NT2/D1 (cell line): ENCODE measurements around the gene NGRN.
"Not testable (repeated sequence)": the region's sequence is repeated elsewhere in the genome, so short reads cannot be mapped to it uniquely, and the experiment has no call there.

ENCODE experiments used
- SUZ12 ChIP-seq: IDR thresholded peaks from 2 replicates; pipeline ENCODE4 v1.6.1; 2011; ENCODE audit not compliant: insufficient read length, insufficient read depth; ENCODE audit errors: extremely low read depth
- YY1 ChIP-seq: IDR thresholded peaks from 2 replicates; pipeline ENCODE4 v1.6.1; 2011; ENCODE audit not compliant: insufficient read length, insufficient read depth
- ZNF274 ChIP-seq: IDR thresholded peaks from 2 replicates; pipeline ENCODE4 v1.6.1; 2011; ENCODE audit warnings: mild to moderate bottlenecking, low read depth, low read length

DNA sequence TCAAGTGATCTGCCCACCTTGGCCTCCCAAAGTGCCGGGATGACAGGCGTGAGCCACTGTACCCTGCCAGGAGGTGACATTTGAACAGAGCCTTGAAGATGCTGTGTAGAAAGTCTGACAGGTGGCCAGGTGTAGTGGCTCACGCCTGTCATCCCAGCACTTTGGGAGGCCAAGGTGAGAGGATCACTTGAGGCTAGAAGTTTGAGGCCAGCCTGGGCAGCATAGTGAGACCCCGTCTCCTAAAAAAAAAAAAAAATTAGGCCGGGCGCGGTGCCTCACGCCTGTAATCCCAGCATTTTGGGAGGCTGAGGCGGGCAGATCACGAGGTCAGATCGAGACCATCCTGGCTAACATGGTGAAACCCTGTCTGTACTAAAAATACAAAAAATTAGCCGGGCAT is 13.0 kb downstream of the NGRN start:
- TF ChIP-seq ZNF274, YY1, SUZ12: not testable (repeated sequence)
